K562 (cell line): ENCODE results near the gene KLHL34. TPM values are rescaled to one million over a fixed set of nuclear protein-coding genes. Genes with fewer than 3 reads are reported as not detected.

Source experiments
- ATAC-seq: fragments of 200-7000 bp; cut with Tn5 transposase; 3 replicates; pipeline ENCODE4 v1.9.1; 2020; ENCODE audit warnings: moderate library complexity
- BruUV-seq: library from RNA; stranded (reverse); fragments of 400-500 nt; replicated peaks from 2 replicates; lab custom pipeline; 2021; lab: Mats Ljungman, UMichigan
- CTCF ChIA-PET: fragments of 300-600 bp; formaldehyde crosslinking; extraction: SDS; loops from one replicate; lab custom pipeline; 2021; ENCODE audit warnings: low intra/inter-chr PET ratio; lab: Yijun Ruan, JAX
- POLR2A ChIA-PET: fragments of 300-600, 350-650 bp; sonication (Branson Sonifier 250); formaldehyde crosslinking; extraction: SDS; loops from one replicate; lab custom pipeline; 2021; ENCODE audit warnings: antibody characterized with exemption, inconsistent platforms; lab: Yijun Ruan, JAX
- DNase-seq, 4 experiments: peaks; one replicate each; pipeline versions ENCODE4 v3.0.0 to v3.0.0-alpha.2; 2011 to 2018; ENCODE audit warnings: low spot score in 3 of 4, mixed read lengths in 3 of 4; ENCODE audit errors: extremely low read depth in 1 of 4
- FAIRE-seq: peaks from 2 replicates; lab custom pipeline; 2011; peaks lifted over from hg19 to GRCh38; lab: Jason Lieb, UNC
- H2AFZ ChIP-seq: 2 replicates; pipeline ENCODE4 v1.6.0; 2011; ENCODE audit warnings: low read depth, low read length, control low read depth, inconsistent platforms
- H3K27ac ChIP-seq: fragments of 200-600 bp; 3 replicates; pipeline ENCODE4 v1.8.0; 2011; ENCODE audit warnings: low read depth, mild to moderate bottlenecking, control low read depth, inconsistent platforms, low read length, moderate library complexity, mixed read lengths; ENCODE audit errors: extremely low read depth
- H3K27me3 ChIP-seq, 2 experiments: fragments of 300-600 bp in 1 of 2; 2 replicates in 1 of 2; 3 replicates in 1 of 2; pipeline versions ENCODE4 v1.6.0 to v1.8.0; 2011; ENCODE audit warnings: inconsistent platforms in 2 of 2, low read length in 2 of 2, mild to moderate bottlenecking in 1 of 2, mixed read lengths in 1 of 2, moderate library complexity in 1 of 2; ENCODE audit not compliant: control insufficient read depth in 2 of 2, insufficient read depth in 2 of 2
- H3K36me3 ChIP-seq: fragments of 300-600 bp; 3 replicates; pipeline ENCODE4 v1.8.0; 2011; ENCODE audit warnings: mild to moderate bottlenecking, low read length, inconsistent platforms; ENCODE audit not compliant: control insufficient read depth, insufficient read depth
- H3K4me1 ChIP-seq, 2 experiments: fragments of 200-600 bp in 1 of 2; replicated peaks in 1 of 2; 2 replicates in 1 of 2; 3 replicates in 1 of 2; pipeline versions ENCODE4 v1.5.1 to v1.8.0; 2011; ENCODE audit warnings: inconsistent platforms in 2 of 2, low read length in 2 of 2, mild to moderate bottlenecking in 1 of 2, mixed read lengths in 1 of 2, moderate library complexity in 1 of 2; ENCODE audit not compliant: control insufficient read depth in 2 of 2, insufficient read depth in 2 of 2
- H3K4me2 ChIP-seq: 2 replicates; pipeline ENCODE4 v1.6.1; 2011; ENCODE audit warnings: low read length, control low read depth, inconsistent platforms, mixed read lengths; ENCODE audit not compliant: insufficient read depth
- H3K4me3 ChIP-seq: fragments of 200-600 bp; sonication (generic), shearing (Covaris generic); 2 replicates; pipeline ENCODE4 v1.5.1; 2016; ENCODE audit warnings: control low read depth, inconsistent platforms
- H3K79me2 ChIP-seq: fragments of 200-600 bp; 3 replicates; pipeline ENCODE4 v1.8.0; 2011; ENCODE audit warnings: low read length, inconsistent platforms; ENCODE audit not compliant: control insufficient read depth, insufficient read depth
- H3K9ac ChIP-seq, 2 experiments: 2 replicates each; pipeline versions ENCODE4 v1.6.0 to v1.6.1; 2011; ENCODE audit warnings: low read depth in 2 of 2, low read length in 2 of 2, control low read depth in 1 of 2, inconsistent platforms in 1 of 2, mild to moderate bottlenecking in 1 of 2, mixed read lengths in 1 of 2; ENCODE audit not compliant: insufficient read depth in 1 of 2
- H3K9me1 ChIP-seq: one replicate; pipeline ENCODE4 v1.6.0; 2011; ENCODE audit warnings: inconsistent platforms, mild to moderate bottlenecking, low read length, moderate library complexity; ENCODE audit not compliant: control insufficient read depth, insufficient read depth
- H3K9me3 ChIP-seq: replicated peaks from 2 replicates; pipeline ENCODE4 v1.5.1; 2011; ENCODE audit warnings: low read depth, low read length, inconsistent platforms; ENCODE audit not compliant: control insufficient read depth, insufficient read depth
- H4K20me1 ChIP-seq: replicated peaks from 2 replicates; pipeline ENCODE4 v1.6.1; 2011; ENCODE audit warnings: low read length, inconsistent platforms, mixed read lengths; ENCODE audit not compliant: control insufficient read depth, insufficient read depth
- ADNP ChIP-seq: fragments of 200-800 bp; sonication (Bioruptor generic); IDR thresholded peaks from 2 replicates; pipeline ENCODE4 v1.6.1; 2016; ENCODE audit warnings: missing genetic modification characterization, missing compliant biosample characterization
- BRD4 ChIP-seq: fragments of 200-600 bp; sonication (generic); IDR thresholded peaks from 2 replicates; pipeline ENCODE4 v1.6.1; 2017; ENCODE audit warnings: inconsistent platforms
- BRD9 ChIP-seq: fragments of 450-650 bp; IDR thresholded peaks from 2 replicates; pipeline ENCODE4 v1.6.1; 2018; ENCODE audit warnings: low read depth; ENCODE audit not compliant: partially characterized antibody
- GTF2E2 ChIP-seq: fragments of 200-800 bp; sonication (Bioruptor generic); IDR thresholded peaks from 2 replicates; pipeline ENCODE4 v1.6.1; 2016; ENCODE audit warnings: missing genetic modification characterization, missing compliant biosample characterization
- MCM5 ChIP-seq: fragments of 450-650 bp; IDR thresholded peaks from 2 replicates; pipeline ENCODE4 v1.6.1; 2016; ENCODE audit warnings: low read depth
- NR2C1 ChIP-seq, 2 experiments: fragments of 450-650 bp; IDR thresholded peaks; 2 replicates each; pipeline ENCODE4 v1.6.1; 2017; ENCODE audit warnings: mild to moderate bottlenecking in 2 of 2, antibody characterized with exemption in 1 of 2, inconsistent platforms in 1 of 2, missing compliant biosample characterization in 1 of 2, missing genetic modification characterization in 1 of 2
- RBM17 ChIP-seq: fragments of 200-400 bp; formaldehyde crosslinking; IDR thresholded peaks from 2 replicates; pipeline ENCODE4 v1.6.1; 2017; ENCODE audit warnings: low read depth, mild to moderate bottlenecking, low read length, borderline replicate concordance
- SMARCA5 ChIP-seq: fragments of 450-650 bp; IDR thresholded peaks from 2 replicates; pipeline ENCODE4 v1.6.1; 2016
- SRSF3 ChIP-seq: fragments of 200-400 bp; formaldehyde crosslinking; IDR thresholded peaks from 2 replicates; pipeline ENCODE4 v1.6.1; 2016; ENCODE audit warnings: mild to moderate bottlenecking, low read length, moderate library complexity; ENCODE audit not compliant: insufficient read depth
- TCF15 ChIP-seq: fragments of 250-450 bp; sonication (Bioruptor Pico); IDR thresholded peaks from 2 replicates; pipeline ENCODE4 v1.8.0; 2022; ENCODE audit warnings: moderate library complexity, mild to moderate bottlenecking, inconsistent platforms
- TFE3 ChIP-seq: fragments of 450-650 bp; formaldehyde crosslinking; IDR thresholded peaks from 2 replicates; pipeline ENCODE4 v1.4.0; 2020; ENCODE audit warnings: mild to moderate bottlenecking, mixed read lengths
- TRIM28 ChIP-seq: fragments of 450-650 bp; IDR thresholded peaks from 2 replicates; pipeline ENCODE4 v1.6.1; 2017
- USF1 ChIP-seq: sonication (generic); formaldehyde crosslinking; IDR thresholded peaks from 2 replicates; pipeline ENCODE4 v1.9.0; 2022; ENCODE audit warnings: mild to moderate bottlenecking, missing genetic modification reagents
- ZBTB5 ChIP-seq: fragments of 450-650 bp; IDR thresholded peaks from 2 replicates; pipeline ENCODE4 v1.6.1; 2017; ENCODE audit warnings: antibody characterized with exemption
- ZFP36 ChIP-seq: fragments of 150-350 bp; IDR thresholded peaks from 2 replicates; pipeline ENCODE4 v1.6.1; 2018; ENCODE audit warnings: low read length, low read depth; ENCODE audit not compliant: partially characterized antibody
- ZNF583 ChIP-seq: fragments of 250-450 bp; sonication (Bioruptor Pico); IDR thresholded peaks from 2 replicates; pipeline ENCODE4 v1.4.0; 2020
- WGBS: fragments of 100-300 bp; shearing (Covaris generic); methylation state at CpG from one replicate; pipeline ENCODE4 v1.1.6; 2016; ENCODE audit warnings: low coverage, mixed read lengths; ENCODE audit not compliant: insufficient coverage; ENCODE audit errors: missing lambda C conversion rate; 5-methylcytosine and 5-hydroxymethylcytosine counted together
- in situ Hi-C: fragments of 300-500 bp; cut with MboI; formaldehyde crosslinking; loops from 4 replicates; pipeline ENCODE4 v1.15.0; 2018; ENCODE audit warnings: inconsistent platforms, mixed read lengths
- intact Hi-C: fragments of 100-400 bp; cut with micrococcal nuclease; formaldehyde crosslinking; loops from 2 replicates; pipeline ENCODE4 v1.14.2; 2022
- polyA plus RNA-seq, 8 experiments: library from polyadenylated mRNA; depleted of rRNA in 4 of 8; stranded (reverse) in 5 of 8; unstranded in 3 of 8; fragments of >200 nt; fragmentation: Nextera tagmentation in 2 of 8; fragmentation: Illumina TruSeq in 1 of 8; extraction: Ambion mirVana in 2 of 8; extraction: Trizol in 1 of 8; gene quantifications; 2 replicates each; pipeline versions ENCODE4 v1.2.1 to v1.2.3, GENCODE V29; 2011 to 2014; ENCODE audit warnings: inconsistent platforms in 1 of 8, missing spikeins in 1 of 8
- total RNA-seq, 7 experiments: library from RNA; depleted of rRNA in 6 of 7; stranded (reverse); fragments of >200 nt in 6 of 7; fragmentation: Illumina TruSeq in 2 of 7; extraction: Trizol in 2 of 7; gene quantifications; 2 replicates each; pipeline versions ENCODE4 v1.2.1 to v1.2.3, GENCODE V29; 2011 to 2021; ENCODE audit warnings: low replicate concordance in 1 of 7

KLHL34 gene
- total and polyA plus RNA-seq, 9 of the 15 experiments (the other 6 are each of a cell fraction or from before 2014, with no cell fraction given), result not detected

- CTCF ChIA-PET, result no interaction called here
- in situ Hi-C loops (no loop called here), intact Hi-C loops (no loop called here)
- H3K4me2 ChIP-seq, result no peak overlapping the region
- no peaks in the 10 kb centered on the region for H3K4me1 ChIP-seq
- H2AFZ ChIP-seq, result no peak overlapping the region
- BruUV-seq, result no TSS peak
- 0% methylated on average over 4 of the region's 4 CpGs for WGBS
- POLR2A ChIA-PET, result no interaction called here
- ATAC-seq (no peak), FAIRE-seq (no peak), DNase-seq (no peak)
- H3K9me1 ChIP-seq, result no peaks in the 10 kb centered on the region
- no peak overlapping the region for H3K27ac ChIP-seq
- no peaks in the 10 kb centered on the region for H3K9me3 ChIP-seq
- H3K4me3 ChIP-seq, result no peak overlapping the region
- no peaks in the 10 kb centered on the region for H3K27me3 ChIP-seq
- TF ChIP-seq ZBTB5 (no peak), MCM5 (no peak), SRSF3 (no peak), TRIM28 (no peak), ADNP (tag) (no peak), GTF2E2 (tag) (no peak), SMARCA5 (no peak), ZNF583 (CRISPR knock-in tag) (no peak), NR2C1 (IDR thresholded peaks at IDR 0.05) (no peak), NR2C1 (tag; IDR thresholded peaks at IDR 0.05) (no peak), ZFP36 (no peak), RBM17 (no peak), USF1 (CRISPR knock-in tag) (no peak), TCF15 (no peak), BRD4 (no peak), BRD9 (no peak), TFE3 (CRISPR knock-in tag) (no peak)
- H3K79me2 ChIP-seq, result no peaks in the 10 kb centered on the region
- no peak overlapping the region for H3K9ac ChIP-seq
- no peaks in the 10 kb centered on the region for H4K20me1 ChIP-seq
- H3K36me3 ChIP-seq, result no peaks in the 10 kb centered on the region
Observed at GRCh38 chrX:21678048-21678612, 20.0 kb upstream of the KLHL34 start.
